Activated gamma-delta T cell (primary cell): ENCODE data around the gene DEDD2.

ENCODE experiments used
- DNase-seq: peaks from one replicate; lab custom pipeline; 2025; lab: John Stamatoyannopoulos, UW

The DEDD2 gene

DNA sequence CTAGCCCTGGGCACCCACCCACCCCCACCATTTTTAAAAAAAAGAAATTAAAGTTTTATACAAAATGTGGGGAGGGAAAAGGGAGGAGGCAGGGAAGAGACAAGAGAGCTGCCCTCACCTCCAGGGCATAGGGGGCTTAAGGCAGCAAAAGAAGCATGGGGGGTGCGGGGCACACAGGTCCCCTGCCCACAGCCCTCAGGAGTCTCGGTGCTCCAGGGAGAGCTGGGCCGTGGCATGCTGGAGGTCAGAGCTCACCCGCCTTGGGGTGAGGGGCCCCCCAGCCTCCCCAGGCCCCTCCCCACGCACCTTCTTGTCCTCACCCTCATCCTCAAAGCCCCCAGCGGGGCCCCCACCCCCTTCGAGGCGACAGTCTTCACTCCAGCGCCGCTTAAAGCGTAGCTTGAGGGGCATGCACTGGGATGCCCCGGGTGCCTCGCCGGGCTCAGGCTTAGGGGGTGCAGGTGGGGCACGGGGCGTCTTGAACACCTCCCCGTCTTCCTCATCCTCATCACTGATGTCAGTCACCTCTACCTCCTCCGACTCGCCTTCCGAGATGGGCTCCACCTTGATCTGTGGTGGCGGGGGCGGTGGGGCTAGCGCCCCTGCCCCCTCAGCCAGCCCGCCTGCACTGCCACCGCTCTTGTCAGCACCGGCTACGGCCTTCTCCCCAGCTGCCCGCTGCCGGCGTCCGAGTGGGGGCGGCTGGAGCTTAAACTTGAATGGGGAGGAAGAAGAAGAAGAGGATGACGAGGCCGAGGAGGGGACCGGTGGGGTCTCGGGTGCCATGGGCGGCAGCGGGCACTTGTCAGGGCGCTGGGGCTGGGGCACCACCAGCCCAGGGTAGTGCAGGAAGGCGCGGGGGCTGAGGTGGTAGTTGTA is 31.0 kb upstream of the DEDD2 start:
- DNase-seq = no peak

DNA sequence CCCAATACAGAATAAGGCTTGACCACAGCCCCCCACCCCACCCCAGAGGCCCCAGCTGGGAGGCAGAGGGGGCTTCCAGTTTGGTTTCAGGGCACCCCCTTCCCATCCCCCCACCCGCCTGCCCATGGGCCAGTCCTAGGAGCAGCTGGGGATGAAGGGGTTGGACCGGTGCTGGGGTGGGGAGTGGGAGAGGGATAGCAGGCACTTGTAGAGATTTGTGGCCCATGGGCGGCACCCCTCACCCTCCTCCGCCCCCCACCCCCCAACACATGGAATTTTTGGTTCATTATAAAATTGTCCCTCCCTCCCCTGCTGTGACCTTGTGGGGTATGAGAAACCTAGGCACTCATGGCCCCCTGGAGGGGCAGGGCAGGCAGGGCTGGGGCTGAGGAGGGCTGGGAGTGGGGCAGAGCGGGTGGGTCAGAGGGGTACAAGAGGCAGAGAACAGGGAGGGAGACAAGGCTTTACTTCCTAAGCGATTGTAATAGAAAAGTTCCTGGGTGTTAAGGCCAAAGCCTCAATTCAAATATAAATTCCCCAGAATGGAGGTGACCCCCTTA is 30.2 kb upstream of the DEDD2 start:
- no peak for DNase-seq

GRCh38 chr19:42246922-42247639 is 29.6 kb upstream of the DEDD2 start:
- no peak for DNase-seq

- DNase-seq = no peak
These were observed 28.9 kb upstream of the DEDD2 start for GRCh38 chr19:42246143-42246921.

DNA sequence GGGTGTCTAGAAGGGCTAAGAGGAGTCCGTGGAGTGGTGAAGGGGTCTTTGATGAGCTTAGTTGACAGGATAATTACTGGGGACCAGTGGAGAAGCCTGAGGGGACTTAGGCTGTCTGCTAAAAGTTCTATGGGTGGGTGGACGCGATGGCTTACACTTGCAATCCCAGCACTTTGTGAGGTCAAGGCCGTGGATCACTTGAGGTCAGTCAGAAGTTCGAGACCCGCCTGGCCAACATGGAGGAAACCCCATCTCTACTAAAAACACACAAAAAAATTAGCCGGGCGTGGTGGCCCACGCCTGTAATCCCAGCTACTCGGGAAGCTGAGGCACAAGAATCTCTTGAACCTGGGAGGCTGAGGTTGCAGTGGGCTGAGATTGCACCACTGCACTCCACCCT is 27.8 kb upstream of the DEDD2 start:
- DNase-seq = no peak

- peak; percentile 79 for DNase-seq
These were observed 27.1 kb upstream of the DEDD2 start for GRCh38 chr19:42244347-42245220.

DNA sequence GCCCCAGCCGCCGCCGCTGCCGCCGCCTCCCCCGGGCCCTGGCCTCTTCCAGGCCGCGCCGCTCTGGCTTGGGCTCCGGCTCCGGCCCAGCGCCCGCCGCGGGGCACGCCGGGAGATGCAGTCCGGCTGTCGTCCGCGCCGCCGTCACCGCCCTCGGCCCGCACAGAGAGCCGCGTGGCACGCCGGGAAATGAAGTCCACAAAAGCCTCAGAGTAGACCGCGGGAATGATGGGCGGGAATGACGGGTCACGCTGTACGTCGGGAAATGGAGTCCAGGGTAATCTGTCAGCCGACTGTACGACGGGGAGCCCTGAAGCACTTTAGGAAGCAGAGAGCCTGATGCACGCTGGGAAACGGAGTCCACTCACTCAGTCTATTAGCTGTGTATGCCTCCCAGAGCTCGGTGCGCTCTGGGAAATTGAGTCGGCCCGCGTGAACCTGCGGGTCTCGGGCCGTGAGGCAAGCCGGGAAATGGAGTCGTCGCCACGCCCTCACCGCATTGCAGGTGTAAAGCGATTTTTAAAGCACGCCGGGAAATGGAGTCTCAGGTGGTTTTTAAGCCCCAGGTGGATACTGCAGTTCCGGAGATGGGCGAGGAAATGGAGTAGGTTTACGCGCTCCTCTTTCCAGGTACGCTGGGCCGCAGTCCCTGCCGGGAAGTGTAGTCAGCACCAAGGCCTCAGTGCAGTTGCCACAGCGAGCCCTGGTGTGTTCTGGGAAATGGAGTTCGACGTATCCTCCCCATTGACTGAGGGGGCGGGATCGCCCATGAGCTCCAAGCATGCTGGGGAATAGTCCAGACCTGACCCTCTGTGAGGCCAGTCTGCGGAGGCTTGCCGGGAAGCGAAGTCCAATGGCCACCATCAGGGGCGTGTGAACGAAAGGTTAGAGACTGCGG is 25.3 kb upstream of the DEDD2 start, which contains the start of gene GSK3A:
Gene GSK3A (minus strand): TSS at position 91 of the 898 bp plus-strand sequence. CDS start 137 bp downstream, outside the sequence.
- DNase-seq = peak; percentile 90

GRCh38 chr19:42242069-42242511 is 24.6 kb upstream of the DEDD2 start:
- DNase-seq = no peak

DNA sequence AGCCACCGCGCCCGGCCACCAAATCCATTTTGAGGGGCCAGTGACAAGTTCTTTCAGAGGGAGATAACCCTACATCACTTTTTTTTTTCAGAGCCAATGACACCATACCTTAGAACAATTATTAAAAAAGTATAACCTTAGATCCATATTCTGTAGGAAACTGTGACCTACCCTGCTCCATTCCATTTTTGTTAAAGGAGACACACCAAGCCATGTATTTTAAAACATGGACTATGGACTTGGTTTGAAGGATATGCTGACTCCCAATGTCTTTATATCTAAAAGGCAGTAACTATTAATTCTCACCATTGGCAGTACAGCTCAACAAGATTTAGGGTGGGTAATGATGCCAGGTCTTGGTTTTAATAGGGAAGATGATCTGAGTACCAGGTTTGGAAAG is 23.8 kb upstream of the DEDD2 start:
- no peak for DNase-seq

GRCh38 chr19:42239544-42240220 is 22.2 kb upstream of the DEDD2 start:
- no peak for DNase-seq

- DNase-seq = no peak
These were observed 17.7 kb upstream of the DEDD2 start for GRCh38 chr19:42235181-42235580.

DNA sequence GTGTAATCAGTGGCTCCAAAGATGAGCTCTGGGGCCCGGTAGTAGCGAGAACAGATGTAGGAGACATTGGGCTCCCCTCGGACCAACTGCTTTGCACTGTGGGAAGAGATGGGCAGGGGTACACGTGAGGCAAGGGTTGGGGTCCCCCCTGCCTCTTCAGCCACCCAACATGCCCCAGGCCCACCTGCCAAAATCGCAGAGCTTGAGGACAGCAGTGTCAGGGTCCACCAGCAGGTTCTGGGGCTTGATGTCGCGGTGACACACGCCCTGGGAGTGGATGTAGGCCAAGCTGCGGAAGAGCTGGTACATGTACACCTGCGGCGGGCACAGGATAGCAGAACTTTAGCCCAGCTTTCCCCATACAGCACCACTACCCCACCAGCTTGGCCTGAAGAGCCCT is 16.9 kb upstream of the DEDD2 start:
- DNase-seq = no peak

DNA sequence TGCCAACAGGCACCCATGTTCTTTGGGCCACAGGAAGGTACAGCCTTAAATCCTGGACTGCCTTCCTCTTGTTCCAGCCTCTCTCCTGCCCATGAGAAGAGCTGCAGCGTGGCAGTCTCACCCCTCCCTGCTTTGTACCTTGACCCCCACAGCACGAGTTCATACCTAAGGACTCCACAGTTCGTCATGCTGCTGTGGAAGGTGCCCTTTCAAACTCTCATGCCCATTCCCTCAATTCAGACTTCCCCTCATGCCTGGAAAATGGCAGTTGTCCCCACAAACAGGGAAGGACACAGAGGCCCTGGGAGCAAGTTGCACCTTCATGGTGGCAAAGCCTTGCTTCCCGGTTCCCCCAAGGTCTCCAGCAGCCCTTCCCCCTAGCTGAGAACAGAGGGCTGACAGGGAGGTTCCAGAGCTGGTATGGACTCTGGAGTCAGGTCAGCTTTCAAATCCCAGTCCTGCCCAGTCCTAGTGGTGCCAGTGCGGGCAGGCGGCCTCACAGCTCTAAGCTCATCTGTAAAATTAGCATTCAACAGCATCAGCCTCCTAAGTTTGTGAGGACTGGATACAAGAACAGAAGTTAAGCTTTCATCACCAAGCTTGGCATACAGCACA is 16.3 kb upstream of the DEDD2 start:
- DNase-seq = no peak

GRCh38 chr19:42233106-42233505 is 15.6 kb upstream of the DEDD2 start:
- no peak for DNase-seq

GRCh38 chr19:42232435-42232834 is 15.0 kb upstream of the DEDD2 start:
- DNase-seq = no peak

GRCh38 chr19:42230571-42230970 is 13.1 kb upstream of the DEDD2 start:
- DNase-seq = no peak

DNA sequence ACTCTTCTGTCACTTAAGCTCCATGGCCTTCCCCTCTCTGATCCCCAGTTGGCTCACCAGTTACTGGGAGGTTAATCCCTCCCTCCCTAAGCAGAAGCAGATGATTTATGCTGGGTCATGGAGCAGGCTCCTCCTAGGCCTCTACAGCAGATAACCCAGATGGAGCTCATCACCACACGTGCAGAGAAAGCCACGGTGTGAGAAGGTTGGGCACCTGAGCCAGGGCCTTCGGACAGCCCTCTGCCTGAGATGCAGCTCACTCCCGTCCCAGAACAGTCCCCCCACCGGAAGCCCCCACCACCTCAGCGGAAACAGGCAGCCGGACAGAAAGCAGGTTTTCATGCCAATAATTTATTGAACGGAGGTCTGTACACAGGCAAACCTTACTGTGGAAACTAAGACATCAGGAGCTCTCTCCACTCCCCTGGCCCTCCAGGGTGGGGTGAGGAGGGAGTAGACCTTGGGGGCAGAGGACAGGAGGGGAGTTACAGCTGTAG is 12.4 kb upstream of the DEDD2 start:
- DNase-seq = no peak

DNA sequence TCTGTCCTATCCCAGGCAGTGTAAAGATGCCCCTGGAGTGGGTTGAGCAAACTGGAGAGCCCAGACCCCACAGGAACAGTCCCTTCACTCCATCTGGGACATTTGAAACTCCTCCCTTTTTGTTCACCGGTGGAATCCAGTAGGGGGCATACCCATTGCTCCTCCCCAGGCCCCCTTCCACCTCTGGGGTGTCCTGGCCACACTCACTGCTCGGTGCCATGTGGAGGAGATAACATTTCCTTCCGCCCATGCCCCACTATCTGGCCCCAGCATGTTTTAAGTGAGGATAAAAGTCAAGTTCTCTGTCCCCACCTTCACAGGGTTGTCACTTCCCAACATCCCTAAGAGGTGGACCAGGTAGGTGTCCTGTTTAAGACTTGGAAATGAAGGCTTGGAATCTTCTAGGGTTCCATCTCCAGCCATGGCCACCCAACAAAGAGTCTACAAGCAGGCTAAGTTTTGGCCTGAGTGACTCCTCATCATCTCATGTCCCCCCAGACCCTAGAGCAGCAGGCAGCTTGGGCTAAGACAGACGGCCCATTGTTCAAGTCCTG is 11.9 kb upstream of the DEDD2 start:
- no peak for DNase-seq
